Neural progenitor cell (in vitro differentiated cells): Measurements from ENCODE around the gene ERP29. TPM values are rescaled to one million over a fixed set of nuclear protein-coding genes. Genes with fewer than 3 reads are reported as not detected.
"Not testable (repeated sequence)": the region's sequence is repeated elsewhere in the genome, so short reads cannot be mapped to it uniquely, and the experiment has no call there.

ENCODE experiments used
- DNase-seq: peaks from one replicate; pipeline ENCODE4 v3.0.0-alpha.2; 2016; ENCODE audit warnings: low spot score
- H2AFZ ChIP-seq: fragments of 200-600 bp; sonication (generic); replicated peaks from 2 replicates; pipeline ENCODE4 v1.6.1; 2016; ENCODE audit warnings: antibody characterized with exemption
- H3F3A ChIP-seq: fragments of 200-600 bp; sonication (generic); 2 replicates; pipeline ENCODE4 v1.6.1; 2016; ENCODE audit warnings: antibody characterized with exemption, low read depth
- H3K27ac ChIP-seq: fragments of 200-600 bp; sonication (generic); 2 replicates; pipeline ENCODE4 v1.5.1; 2016; ENCODE audit warnings: mild to moderate bottlenecking
- H3K27me3 ChIP-seq: fragments of 200-600 bp; sonication (generic); 2 replicates; pipeline ENCODE4 v1.6.1; 2016; ENCODE audit warnings: mild to moderate bottlenecking, moderate library complexity
- H3K36me3 ChIP-seq: fragments of 200-600 bp; sonication (generic); 2 replicates; pipeline ENCODE4 v1.5.1; 2016
- H3K4me1 ChIP-seq: fragments of 200-600 bp; sonication (generic); 2 replicates; pipeline ENCODE4 v1.6.1; 2016; ENCODE audit warnings: mixed run types
- H3K4me2 ChIP-seq: fragments of 200-600 bp; sonication (generic); 2 replicates; pipeline ENCODE4 v1.6.1; 2016
- H3K4me3 ChIP-seq: fragments of 200-600 bp; sonication (generic); 2 replicates; pipeline ENCODE4 v1.5.1; 2016
- H3K79me2 ChIP-seq: fragments of 200-600 bp; sonication (generic); 2 replicates; pipeline ENCODE4 v1.6.1; 2016; ENCODE audit warnings: low read depth
- H3K9ac ChIP-seq: fragments of 200-600 bp; sonication (generic); 2 replicates; pipeline ENCODE4 v1.6.1; 2016
- H3K9me3 ChIP-seq: fragments of 200-600 bp; sonication (generic); 2 replicates; pipeline ENCODE4 v1.5.1; 2016; ENCODE audit warnings: low read depth
- H4K20me1 ChIP-seq: fragments of 200-600 bp; sonication (generic); 2 replicates; pipeline ENCODE4 v1.6.1; 2016; ENCODE audit warnings: low read depth
- H3K27ac Mint-ChIP-seq: 3 replicates; pipeline ENCODE4 v1.8.0; 2021; ENCODE audit warnings: mixed read lengths
- H3K27me3 Mint-ChIP-seq: 2 replicates; pipeline ENCODE4 v1.8.0; 2022; ENCODE audit warnings: low read depth, mild to moderate bottlenecking, inconsistent platforms, moderate library complexity, mixed read lengths; ENCODE audit not compliant: insufficient read depth
- H3K36me3 Mint-ChIP-seq: 3 replicates; pipeline ENCODE4 v1.8.0; 2021; ENCODE audit warnings: mixed read lengths
- H3K4me1 Mint-ChIP-seq: 3 replicates; pipeline ENCODE4 v1.8.0; 2021; ENCODE audit warnings: mixed read lengths
- H3K4me3 Mint-ChIP-seq: 3 replicates; pipeline ENCODE4 v1.8.0; 2021; ENCODE audit warnings: mild to moderate bottlenecking, moderate library complexity, mixed read lengths
- H3K9me3 Mint-ChIP-seq: 3 replicates; pipeline ENCODE4 v1.8.0; 2020; ENCODE audit warnings: mixed read lengths
- EZH2 ChIP-seq: fragments of 200-600 bp; sonication (generic); IDR thresholded peaks from 2 replicates; pipeline ENCODE4 v1.6.1; 2017; ENCODE audit warnings: antibody characterized with exemption, mild to moderate bottlenecking, moderate library complexity
- EZH2phosphoT487 ChIP-seq: fragments of 200-600 bp; sonication (generic); IDR thresholded peaks from 2 replicates; pipeline ENCODE4 v1.6.1; 2017; ENCODE audit warnings: antibody characterized with exemption
- total RNA-seq: library from RNA; depleted of rRNA; stranded (reverse); fragments of >200 nt; gene quantifications from 2 replicates; pipeline ENCODE4 v1.2.3, GENCODE V29; 2015; ENCODE audit warnings: low replicate concordance
- TF ChIP-seq, protein P1 (sequence below): fragments of 200-600 bp; sonication (generic); IDR thresholded peaks from 2 replicates; pipeline ENCODE4 v1.5.1; 2017; ENCODE audit warnings: antibody characterized with exemption, mild to moderate bottlenecking

The ERP29 gene
- total RNA-seq, 1 donor from 2014 or later, result 95.0 TPM

DNA sequence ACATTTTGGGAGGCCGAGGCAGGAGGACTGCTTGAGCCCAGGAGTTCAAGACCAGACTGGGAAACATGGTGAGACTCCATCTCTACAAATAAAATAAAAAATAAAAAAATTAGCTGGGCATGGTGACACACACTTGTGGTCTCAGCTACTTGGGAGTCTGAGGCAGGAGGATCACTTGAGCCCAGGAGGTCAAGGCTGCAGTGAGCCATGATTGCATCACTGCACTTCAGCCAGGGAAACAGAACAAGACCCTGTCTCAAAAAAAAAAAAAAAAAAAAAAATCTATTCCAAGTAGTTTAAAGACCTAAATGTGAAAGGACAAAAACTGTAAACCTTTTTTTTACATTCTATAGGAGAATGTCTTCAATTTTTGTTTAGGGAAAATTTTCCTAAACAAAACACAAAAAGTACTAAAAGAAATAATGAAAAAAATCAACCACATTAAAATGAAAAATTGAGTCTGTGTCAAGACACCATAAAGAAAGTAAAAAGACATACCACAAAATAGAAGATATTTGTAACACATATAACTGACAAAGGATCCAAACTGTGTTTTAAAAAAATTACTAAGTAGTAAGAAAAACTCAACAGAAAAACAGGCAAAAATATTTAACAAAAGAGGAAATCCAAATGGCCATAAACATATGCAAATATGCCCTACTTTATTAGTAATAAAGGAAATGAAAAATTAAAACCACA lies 17.3 kb upstream of the ERP29 start:
- H3F3A ChIP-seq, result no peaks in the 10 kb centered on the region
- peaks cover 4% of the 10 kb centered on the region for H3K36me3 Mint-ChIP-seq
- no peaks in the 10 kb centered on the region for H3K27me3 Mint-ChIP-seq
- no peaks in the 10 kb centered on the region for H3K27me3 ChIP-seq
- TF ChIP-seq EZH2phosphoT487 (no peak), EZH2 (no peak)
- TF ChIP-seq, protein P1, sequence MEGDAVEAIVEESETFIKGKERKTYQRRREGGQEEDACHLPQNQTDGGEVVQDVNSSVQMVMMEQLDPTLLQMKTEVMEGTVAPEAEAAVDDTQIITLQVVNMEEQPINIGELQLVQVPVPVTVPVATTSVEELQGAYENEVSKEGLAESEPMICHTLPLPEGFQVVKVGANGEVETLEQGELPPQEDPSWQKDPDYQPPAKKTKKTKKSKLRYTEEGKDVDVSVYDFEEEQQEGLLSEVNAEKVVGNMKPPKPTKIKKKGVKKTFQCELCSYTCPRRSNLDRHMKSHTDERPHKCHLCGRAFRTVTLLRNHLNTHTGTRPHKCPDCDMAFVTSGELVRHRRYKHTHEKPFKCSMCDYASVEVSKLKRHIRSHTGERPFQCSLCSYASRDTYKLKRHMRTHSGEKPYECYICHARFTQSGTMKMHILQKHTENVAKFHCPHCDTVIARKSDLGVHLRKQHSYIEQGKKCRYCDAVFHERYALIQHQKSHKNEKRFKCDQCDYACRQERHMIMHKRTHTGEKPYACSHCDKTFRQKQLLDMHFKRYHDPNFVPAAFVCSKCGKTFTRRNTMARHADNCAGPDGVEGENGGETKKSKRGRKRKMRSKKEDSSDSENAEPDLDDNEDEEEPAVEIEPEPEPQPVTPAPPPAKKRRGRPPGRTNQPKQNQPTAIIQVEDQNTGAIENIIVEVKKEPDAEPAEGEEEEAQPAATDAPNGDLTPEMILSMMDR, result no peak
- H3K4me3 Mint-ChIP-seq, result no peak overlapping the region
- no peak overlapping the region for H3K27ac Mint-ChIP-seq
- no peak overlapping the region for H2AFZ ChIP-seq
- no peaks in the 10 kb centered on the region for H3K9me3 Mint-ChIP-seq
- no peaks in the 10 kb centered on the region for H3K36me3 ChIP-seq
- no peak overlapping the region for H3K27ac ChIP-seq
- H3K9me3 ChIP-seq, result no peaks in the 10 kb centered on the region
- no peak overlapping the region for H3K4me2 ChIP-seq
- no peak overlapping the region for H3K4me3 ChIP-seq
- no peaks in the 10 kb centered on the region for H3K4me1 ChIP-seq
- H3K79me2 ChIP-seq, result no peaks in the 10 kb centered on the region
- H4K20me1 ChIP-seq, result no peaks in the 10 kb centered on the region
- H3K4me1 Mint-ChIP-seq, result no peaks in the 10 kb centered on the region
- H3K9ac ChIP-seq, result no peak overlapping the region
- no peak for DNase-seq

DNA sequence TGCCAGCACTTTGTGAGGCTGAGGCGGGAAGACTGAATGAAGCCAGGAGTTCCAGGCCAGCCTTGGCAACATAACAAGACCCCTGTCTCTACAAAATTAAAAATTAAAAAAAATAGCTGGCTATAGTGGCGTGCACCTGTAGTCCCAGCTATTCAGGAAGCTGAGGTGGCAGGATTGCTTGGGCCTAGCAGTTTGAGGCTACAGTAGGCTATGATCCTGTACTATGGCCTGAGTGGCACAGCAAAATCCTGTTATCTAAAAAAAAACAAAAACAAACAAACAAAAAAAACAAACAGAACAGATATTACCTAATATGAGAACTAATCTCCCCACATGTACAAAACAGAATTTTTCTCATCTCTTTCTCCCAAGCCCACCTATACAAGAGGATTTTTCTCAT lies 15.9 kb upstream of the ERP29 start:
- Histone ChIP-seq H3K79me2 (no peaks in the 10 kb centered on the region), H3K36me3 (no peaks in the 10 kb centered on the region), H3K4me1 (no peaks in the 10 kb centered on the region), H4K20me1 (no peaks in the 10 kb centered on the region), H3K27ac (no peak overlapping the region), H3K27me3 (no peaks in the 10 kb centered on the region), H2AFZ (no peak overlapping the region), H3K9ac (no peak overlapping the region), H3K4me2 (no peak overlapping the region), H3F3A (no peaks in the 10 kb centered on the region), H3K9me3 (no peaks in the 10 kb centered on the region), H3K4me3 (no peak overlapping the region)
- H3K4me3 Mint-ChIP-seq, result no peak overlapping the region
- H3K36me3 Mint-ChIP-seq, result no peaks in the 10 kb centered on the region
- DNase-seq, result no peak
- no peak for TF ChIP-seq EZH2phosphoT487
- TF ChIP-seq, protein P1, result no peak
- no peak for TF ChIP-seq EZH2
- H3K4me1 Mint-ChIP-seq, result no peaks in the 10 kb centered on the region
- no peaks in the 10 kb centered on the region for H3K27me3 Mint-ChIP-seq
- no peaks in the 10 kb centered on the region for H3K9me3 Mint-ChIP-seq
- no peak overlapping the region for H3K27ac Mint-ChIP-seq

- H3K9ac ChIP-seq, result no peak overlapping the region
- H3K4me2 ChIP-seq, result no peak overlapping the region
- H3K27me3 ChIP-seq, result no peaks in the 10 kb centered on the region
- H3K4me1 Mint-ChIP-seq, result no peaks in the 10 kb centered on the region
- DNase-seq, result no peak
- no peaks in the 10 kb centered on the region for H3F3A ChIP-seq
- no peak overlapping the region for H3K27ac ChIP-seq
- H3K9me3 ChIP-seq, result no peaks in the 10 kb centered on the region
- H3K4me3 ChIP-seq, result no peak overlapping the region
- no peak overlapping the region for H2AFZ ChIP-seq
- H3K4me1 ChIP-seq, result no peaks in the 10 kb centered on the region
- peaks cover 2% of the 10 kb centered on the region for H3K36me3 Mint-ChIP-seq
- H3K36me3 ChIP-seq, result no peaks in the 10 kb centered on the region
- no peak overlapping the region for H3K4me3 Mint-ChIP-seq
- H3K79me2 ChIP-seq, result no peaks in the 10 kb centered on the region
- H3K9me3 Mint-ChIP-seq, result no peaks in the 10 kb centered on the region
- H4K20me1 ChIP-seq, result no peaks in the 10 kb centered on the region
- no peak for TF ChIP-seq EZH2
- TF ChIP-seq EZH2phosphoT487, result no peak
- TF ChIP-seq, protein P1, result no peak
- no peak overlapping the region for H3K27ac Mint-ChIP-seq
- H3K27me3 Mint-ChIP-seq, result no peaks in the 10 kb centered on the region
Measured at GRCh38 chr12:111998015-111998414, 15.2 kb upstream of the ERP29 start.

DNA sequence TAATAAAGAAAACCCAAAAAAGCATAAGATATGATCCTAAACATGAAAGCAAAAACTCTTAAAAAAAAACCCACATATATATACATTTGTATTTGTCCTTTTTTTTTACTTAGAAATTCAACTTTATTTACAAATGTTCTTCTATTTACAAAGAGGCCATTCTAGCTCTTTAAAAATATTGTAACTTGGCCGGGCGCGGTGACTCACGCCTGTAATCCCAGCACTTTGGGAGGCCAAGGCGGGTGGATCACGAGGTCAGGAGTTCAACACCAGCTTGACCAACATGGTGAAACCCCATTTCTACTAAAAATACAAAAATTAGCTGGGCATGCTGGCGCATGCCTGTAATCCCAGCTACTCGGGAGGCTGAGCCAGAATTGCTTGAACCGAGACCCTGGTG lies 14.1 kb upstream of the ERP29 start:
- not testable (repeated sequence) for H3K9ac ChIP-seq, H3K9me3 ChIP-seq, H3K4me3 Mint-ChIP-seq, DNase-seq, H3K27ac ChIP-seq, H3K4me1 ChIP-seq, H3K4me3 ChIP-seq, H3K9me3 Mint-ChIP-seq, H3K4me1 Mint-ChIP-seq, H3K79me2 ChIP-seq, H3K27ac Mint-ChIP-seq, H4K20me1 ChIP-seq, H3K36me3 ChIP-seq, H3K4me2 ChIP-seq, H3K27me3 Mint-ChIP-seq, H3K27me3 ChIP-seq, H3K36me3 Mint-ChIP-seq, H2AFZ ChIP-seq, H3F3A ChIP-seq
